ENCODE data around the gene RBPJL. TPM values are rescaled to one million over a fixed set of nuclear protein-coding genes. Genes with fewer than 3 reads are reported as not detected.

RBPJL gene
- total RNA-seq, 1 experiment from 2014 or later: not detected

DNA sequence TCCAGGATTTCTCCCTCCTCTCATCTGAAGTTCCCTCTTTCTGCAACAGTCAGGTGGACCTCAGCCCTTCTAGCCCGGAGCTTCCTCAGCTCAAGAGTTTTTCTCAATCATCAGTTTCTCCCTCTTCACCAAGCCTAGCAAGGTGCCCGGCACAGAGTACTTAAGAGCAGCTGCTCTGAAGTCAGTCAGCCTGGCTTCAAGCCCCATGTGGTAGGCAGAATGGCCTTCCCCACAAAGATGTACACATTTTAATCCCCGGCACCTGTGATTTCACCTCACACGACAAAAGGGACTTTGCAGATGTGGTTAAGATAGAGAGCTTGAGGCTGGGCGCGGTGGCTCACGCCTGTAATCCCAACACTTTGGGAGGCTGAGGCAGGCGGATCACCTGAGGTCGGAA is 15.1 kb upstream of the RBPJL start:
- Histone ChIP-seq H3K27me3 (replicated peaks; ENCODE audit: insufficient read depth, low read depth, low read length, poor library complexity) (peaks cover 9% of the 10 kb centered on the region), H3K36me3 (ENCODE audit: insufficient read depth, low read length, poor library complexity, severe bottlenecking) (no peaks in the 10 kb centered on the region), H3K4me1 (ENCODE audit: insufficient read depth, low read length, poor library complexity, severe bottlenecking) (peaks cover 9% of the 10 kb centered on the region), H3K4me3 (ENCODE audit: low read depth, low read length, poor library complexity, severe bottlenecking) (no peak overlapping the region), H3K27ac (ENCODE audit: low read depth, low read length, poor library complexity, severe bottlenecking) (no peak overlapping the region), H3K9me3 (ENCODE audit: low read depth, low read length, poor library complexity, severe bottlenecking) (no peaks in the 10 kb centered on the region)
- POLR2A ChIA-PET (ENCODE audit: low non-redundant PET): no interaction called here
- CTCF ChIA-PET: interaction anchor here (0.7 to 1.8 kb wide), 9 partner anchors 9 to 280 kb away, joined by 3 to 16 read pairs (median 4); no protein-coding TSS in a partner anchor
- no peak for DNase-seq (ENCODE audit: low spot score)
- TF ChIP-seq, protein P1, sequence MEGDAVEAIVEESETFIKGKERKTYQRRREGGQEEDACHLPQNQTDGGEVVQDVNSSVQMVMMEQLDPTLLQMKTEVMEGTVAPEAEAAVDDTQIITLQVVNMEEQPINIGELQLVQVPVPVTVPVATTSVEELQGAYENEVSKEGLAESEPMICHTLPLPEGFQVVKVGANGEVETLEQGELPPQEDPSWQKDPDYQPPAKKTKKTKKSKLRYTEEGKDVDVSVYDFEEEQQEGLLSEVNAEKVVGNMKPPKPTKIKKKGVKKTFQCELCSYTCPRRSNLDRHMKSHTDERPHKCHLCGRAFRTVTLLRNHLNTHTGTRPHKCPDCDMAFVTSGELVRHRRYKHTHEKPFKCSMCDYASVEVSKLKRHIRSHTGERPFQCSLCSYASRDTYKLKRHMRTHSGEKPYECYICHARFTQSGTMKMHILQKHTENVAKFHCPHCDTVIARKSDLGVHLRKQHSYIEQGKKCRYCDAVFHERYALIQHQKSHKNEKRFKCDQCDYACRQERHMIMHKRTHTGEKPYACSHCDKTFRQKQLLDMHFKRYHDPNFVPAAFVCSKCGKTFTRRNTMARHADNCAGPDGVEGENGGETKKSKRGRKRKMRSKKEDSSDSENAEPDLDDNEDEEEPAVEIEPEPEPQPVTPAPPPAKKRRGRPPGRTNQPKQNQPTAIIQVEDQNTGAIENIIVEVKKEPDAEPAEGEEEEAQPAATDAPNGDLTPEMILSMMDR (conservative IDR thresholded peaks at IDR 0.05; ENCODE audit: low read depth, low read length): no peak
- no peak for TF ChIP-seq EZH2 (IDR thresholded peaks at IDR 0.05; ENCODE audit: borderline replicate concordance, low read depth, low read length, poor library complexity, severe bottlenecking)
- intact Hi-C loops (cut with micrococcal nuclease; ENCODE audit: unreplicated experiment): loop anchor here (1.0 to 5.0 kb wide), 2 partner anchors 247 to 279 kb away; no protein-coding TSS in a partner anchor
- no TSS peak for BruUV-seq (replicated peaks)

DNA sequence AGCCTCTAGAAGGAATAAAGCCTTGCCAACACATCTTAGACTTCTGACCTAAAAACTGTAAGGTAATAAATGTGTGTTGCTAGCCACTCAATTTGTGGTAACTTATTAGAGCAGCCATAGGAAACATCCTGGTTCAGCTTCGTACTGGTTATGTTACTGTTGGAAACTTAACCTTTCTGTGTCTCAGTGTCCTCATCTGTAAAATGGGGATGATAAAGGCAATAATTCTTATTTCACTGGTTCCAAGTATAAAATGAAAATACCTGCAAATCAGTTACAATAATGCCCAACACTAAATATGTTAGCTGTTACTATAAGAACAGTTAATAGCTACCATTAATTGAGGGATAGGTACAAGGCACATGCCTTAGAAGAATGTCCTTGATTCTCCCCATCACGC is 14.3 kb upstream of the RBPJL start:
- POLR2A ChIA-PET (ENCODE audit: low non-redundant PET): no interaction called here

DNA sequence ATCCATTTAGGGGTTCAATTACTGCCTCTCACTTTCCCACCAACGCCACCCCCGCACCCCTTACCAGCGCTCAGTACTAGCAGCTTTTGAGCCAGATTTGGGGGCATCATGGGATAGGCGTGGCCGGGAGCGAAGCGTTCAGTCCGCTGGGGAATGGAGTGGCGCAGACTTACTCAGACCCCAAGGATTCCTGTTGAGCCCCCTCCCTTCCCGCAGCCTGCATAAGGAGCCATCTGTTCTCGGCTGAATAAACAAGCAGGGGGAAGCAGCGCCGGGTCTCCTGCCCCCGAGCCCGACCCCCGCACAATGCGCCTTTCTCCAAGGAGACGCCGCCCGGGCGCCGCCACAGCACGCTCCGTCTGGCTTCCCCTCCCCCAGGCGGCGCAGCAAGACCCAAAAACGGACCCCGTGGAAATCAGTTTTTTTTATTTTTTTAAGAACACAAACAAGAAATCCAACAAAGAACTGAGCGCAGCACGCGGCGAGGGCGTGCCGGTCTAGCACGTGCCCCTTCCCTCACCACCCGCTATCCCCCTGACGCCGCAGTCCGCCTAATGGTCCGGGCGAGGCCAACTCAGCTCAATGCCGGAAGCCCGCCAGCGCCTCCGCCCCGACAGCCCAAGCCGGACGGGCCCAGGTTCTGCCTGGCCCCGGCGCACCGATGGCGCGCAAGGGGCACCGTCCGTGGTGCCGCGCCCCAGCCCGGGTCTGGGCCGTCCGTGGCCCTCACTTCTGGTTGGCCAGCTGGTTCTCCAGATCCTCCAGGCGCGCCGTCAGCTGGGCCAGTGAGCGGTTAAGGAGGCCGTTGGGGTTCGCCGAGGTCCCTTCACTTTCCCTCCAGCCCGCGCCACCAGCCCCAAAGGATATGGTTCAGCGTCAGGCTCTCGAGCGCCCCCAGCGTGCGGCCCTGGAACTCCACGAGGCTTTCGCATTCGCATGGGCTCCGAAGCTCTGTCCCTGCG is 13.3 kb upstream of the RBPJL start:
- no TSS peak for BruUV-seq (replicated peaks)
- intact Hi-C loops (cut with micrococcal nuclease; ENCODE audit: unreplicated experiment): loop anchor here (2.0 to 5.0 kb wide), 2 partner anchors 155 to 281 kb away; no protein-coding TSS in a partner anchor
- Histone ChIP-seq H3K9me3 (ENCODE audit: low read depth, low read length, poor library complexity, severe bottlenecking) (no peaks in the 10 kb centered on the region), H3K27ac (ENCODE audit: low read depth, low read length, poor library complexity, severe bottlenecking) (peak overlapping the region; percentile 55), H3K4me1 (ENCODE audit: insufficient read depth, low read length, poor library complexity, severe bottlenecking) (peaks cover 9% of the 10 kb centered on the region), H3K27me3 (replicated peaks; ENCODE audit: insufficient read depth, low read depth, low read length, poor library complexity) (peaks cover 9% of the 10 kb centered on the region), H3K36me3 (ENCODE audit: insufficient read depth, low read length, poor library complexity, severe bottlenecking) (no peaks in the 10 kb centered on the region), H3K4me3 (ENCODE audit: low read depth, low read length, poor library complexity, severe bottlenecking) (peak overlapping the region; percentile 56)
- peak; percentile 86 for DNase-seq (ENCODE audit: low spot score)
- POLR2A ChIA-PET (ENCODE audit: low non-redundant PET): interaction anchor here (0.6 kb wide), 1 partner anchor 408 kb away, joined by 4 read pairs; the partner anchor contains the start of gene YWHAB
- CTCF ChIA-PET: interaction anchor here (0.5 to 2.8 kb wide), 12 partner anchors 9 to 478 kb away, joined by 3 to 15 read pairs (median 4); partner anchors contain the start of gene SYS1
- no peak for TF ChIP-seq EZH2 (IDR thresholded peaks at IDR 0.05; ENCODE audit: borderline replicate concordance, low read depth, low read length, poor library complexity, severe bottlenecking)
- TF ChIP-seq, protein P1 (conservative IDR thresholded peaks at IDR 0.05; ENCODE audit: low read depth, low read length): peak; percentile 93

More for the DNA sequence above, 14.3 kb upstream of the RBPJL start:
- no peak overlapping the region for H3K27ac ChIP-seq (ENCODE audit: low read depth, low read length, poor library complexity, severe bottlenecking)
- intact Hi-C loops (cut with micrococcal nuclease; ENCODE audit: unreplicated experiment): loop anchor here (2.0 to 5.0 kb wide), 2 partner anchors 154 to 280 kb away; no protein-coding TSS in a partner anchor
- peaks cover 9% of the 10 kb centered on the region for H3K27me3 ChIP-seq (replicated peaks; ENCODE audit: insufficient read depth, low read depth, low read length, poor library complexity)
- no TSS peak for BruUV-seq (replicated peaks)
- H3K4me1 ChIP-seq (ENCODE audit: insufficient read depth, low read length, poor library complexity, severe bottlenecking): peaks cover 9% of the 10 kb centered on the region
- H3K4me3 ChIP-seq (ENCODE audit: low read depth, low read length, poor library complexity, severe bottlenecking): no peak overlapping the region
- no peak for DNase-seq (ENCODE audit: low spot score)
- H3K36me3 ChIP-seq (ENCODE audit: insufficient read depth, low read length, poor library complexity, severe bottlenecking): no peaks in the 10 kb centered on the region
- TF ChIP-seq, protein P1 (conservative IDR thresholded peaks at IDR 0.05; ENCODE audit: low read depth, low read length): no peak
- TF ChIP-seq EZH2 (IDR thresholded peaks at IDR 0.05; ENCODE audit: borderline replicate concordance, low read depth, low read length, poor library complexity, severe bottlenecking): no peak
- CTCF ChIA-PET: interaction anchor here (1.8 to 2.8 kb wide), 2 partner anchors 19 to 248 kb away, joined by 9 to 16 read pairs; no protein-coding TSS in a partner anchor
- H3K9me3 ChIP-seq (ENCODE audit: low read depth, low read length, poor library complexity, severe bottlenecking): no peaks in the 10 kb centered on the region

Data from A673 (cell line).